Cardiac septum (tissue), 1 donor: ENCODE measurements around the gene MFSD6. TPM values are rescaled to one million over a fixed set of nuclear protein-coding genes. Genes with fewer than 3 reads are reported as not detected.
"Not testable (repeated sequence)": the region's sequence is repeated elsewhere in the genome, so short reads cannot be mapped to it uniquely, and the experiment has no call there.

ENCODE experiments used
- DNase-seq: peaks from one replicate; pipeline ENCODE4 v3.0.0-alpha.2; 2020; ENCODE audit warnings: low spot score
- intact Hi-C: fragments of 100-400 bp; cut with DNase I; formaldehyde crosslinking; loops from one replicate; pipeline ENCODE4 v1.14.0; 2022
- total RNA-seq: library from RNA; stranded (reverse); fragmentation: NEBNext Ultra II Directional; extraction: Animal tissue kit (Norgen Biotek cat#: 25700); gene quantifications from one replicate; pipeline ENCODE4 v1.2.1, GENCODE V29; 2021
- donor health status: DM: no; HTN: no; CAD: no.

The MFSD6 gene
- total RNA-seq, 1 donor from 2014 or later = 14.4 TPM

GRCh38 chr2:190456833-190457232, 48.7 kb downstream of the MFSD6 start:
- intact Hi-C loops = no loop called here
- DNase-seq = no peak

- intact Hi-C loops = no loop called here
Measured at GRCh38 chr2:190457256-190457655, 49.1 kb downstream of the MFSD6 start.

GRCh38 chr2:190458352-190459107, 50.4 kb downstream of the MFSD6 start:
- intact Hi-C loops = no loop called here
- no peak for DNase-seq

More at GRCh38 chr2:190457256-190457655, 49.1 kb downstream of the MFSD6 start:
- DNase-seq = no peak

GRCh38 chr2:190459881-190460280, 51.7 kb downstream of the MFSD6 start:
- DNase-seq = no peak
- intact Hi-C loops = no loop called here

- intact Hi-C loops = no loop called here
- DNase-seq = no peak
Measured at GRCh38 chr2:190460487-190460886, 52.3 kb downstream of the MFSD6 start.

- DNase-seq = no peak
- intact Hi-C loops = no loop called here
Measured at GRCh38 chr2:190462181-190462580, 54.0 kb downstream of the MFSD6 start.

GRCh38 chr2:190462611-190463010, 54.5 kb downstream of the MFSD6 start:
- DNase-seq = no peak
- intact Hi-C loops = no loop called here

GRCh38 chr2:190465060-190465459, 56.9 kb downstream of the MFSD6 start:
- intact Hi-C loops = no loop called here
- DNase-seq = no peak

- no peak for DNase-seq
- intact Hi-C loops = no loop called here
Measured at GRCh38 chr2:190466819-190467446, 58.8 kb downstream of the MFSD6 start.

- intact Hi-C loops = loop anchor here (2.0 kb wide), 1 partner anchor 59 kb away; the partner anchor contains the start of gene MFSD6
- DNase-seq = no peak
Measured at GRCh38 chr2:190467575-190468083, 59.5 kb downstream of the MFSD6 start.

GRCh38 chr2:190468354-190468753, 60.2 kb downstream of the MFSD6 start:
- DNase-seq = not testable (repeated sequence)
- intact Hi-C loops = loop anchor here (2.0 kb wide), 1 partner anchor 60 kb away; the partner anchor contains the start of gene MFSD6

GRCh38 chr2:190468814-190469569, 60.8 kb downstream of the MFSD6 start:
- intact Hi-C loops = loop anchor here (1.0 to 2.0 kb wide), 2 partner anchors 60 to 179 kb away; partner anchors contain the start of gene MFSD6
- DNase-seq = peak; percentile 87

- DNase-seq = no peak
- intact Hi-C loops = loop anchor here (1.0 to 2.0 kb wide), 2 partner anchors 61 to 179 kb away; partner anchors contain the start of gene MFSD6
Measured at GRCh38 chr2:190469771-190470170, 61.6 kb downstream of the MFSD6 start.

GRCh38 chr2:190470256-190470826, 62.2 kb downstream of the MFSD6 start:
- intact Hi-C loops = no loop called here
- no peak for DNase-seq

GRCh38 chr2:190477661-190478454, 69.7 kb downstream of the MFSD6 start:
- no peak for DNase-seq
- intact Hi-C loops = no loop called here

- DNase-seq = no peak
- intact Hi-C loops = no loop called here
Measured at GRCh38 chr2:190478572-190479195, 70.5 kb downstream of the MFSD6 start.

- DNase-seq = no peak
- intact Hi-C loops = no loop called here
Measured at GRCh38 chr2:190481339-190481738, 73.2 kb downstream of the MFSD6 start.

GRCh38 chr2:190482451-190482850, 74.3 kb downstream of the MFSD6 start:
- no peak for DNase-seq
- intact Hi-C loops = no loop called here
